Daoy (cell line): Measurements from ENCODE around the gene LSS. TPM values are rescaled to one million over a fixed set of nuclear protein-coding genes. Genes with fewer than 3 reads are reported as not detected.
"Not testable (repeated sequence)": the region's sequence is repeated elsewhere in the genome, so short reads cannot be mapped to it uniquely, and the experiment has no call there.

Experiments
- DNase-seq: peaks from one replicate; pipeline ENCODE4 v3.0.0-alpha.2; 2015; ENCODE audit warnings: low read depth
- total RNA-seq: library from RNA; depleted of rRNA; stranded (reverse); fragments of >200 nt; shearing (Covaris generic); gene quantifications from 2 replicates; pipeline ENCODE4 v1.2.3, GENCODE V29; 2014

The LSS gene
- total RNA-seq, 1 experiment from 2014 or later, result 25.3 TPM

DNA sequence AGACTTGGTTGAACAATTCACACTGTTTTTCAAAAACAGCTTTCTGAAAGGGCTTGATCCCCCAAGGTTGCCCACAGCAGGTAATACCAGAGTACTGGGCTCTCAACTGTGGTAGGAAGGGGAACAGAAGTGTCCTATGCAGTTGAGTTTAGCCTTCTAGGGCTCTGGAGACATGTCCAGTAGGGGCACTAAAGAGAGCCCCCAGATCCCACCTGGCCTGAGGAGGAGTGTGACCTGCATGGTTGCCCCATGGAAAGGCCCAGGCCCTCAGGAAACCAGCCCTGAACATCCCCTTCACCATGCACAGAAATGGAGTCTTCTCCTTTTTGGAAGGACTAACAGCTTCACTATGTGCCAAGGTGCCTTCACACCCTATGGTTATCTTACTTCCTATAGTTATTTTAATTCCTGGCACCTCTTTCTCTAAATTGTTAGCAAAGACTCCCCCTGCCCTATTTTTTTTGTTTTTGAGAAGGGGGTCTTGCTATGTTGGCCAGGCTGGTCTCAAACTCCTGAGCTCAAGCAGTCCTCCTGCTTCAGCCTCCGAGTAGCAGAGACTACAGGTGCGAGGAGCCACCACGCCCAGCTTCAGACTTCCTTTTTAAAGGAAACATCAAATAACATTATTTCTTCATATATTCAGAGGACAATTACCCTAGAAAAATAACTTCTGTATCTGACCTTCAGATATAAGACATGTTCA, 16.8 kb upstream of the LSS start:
- no peak for DNase-seq

DNA sequence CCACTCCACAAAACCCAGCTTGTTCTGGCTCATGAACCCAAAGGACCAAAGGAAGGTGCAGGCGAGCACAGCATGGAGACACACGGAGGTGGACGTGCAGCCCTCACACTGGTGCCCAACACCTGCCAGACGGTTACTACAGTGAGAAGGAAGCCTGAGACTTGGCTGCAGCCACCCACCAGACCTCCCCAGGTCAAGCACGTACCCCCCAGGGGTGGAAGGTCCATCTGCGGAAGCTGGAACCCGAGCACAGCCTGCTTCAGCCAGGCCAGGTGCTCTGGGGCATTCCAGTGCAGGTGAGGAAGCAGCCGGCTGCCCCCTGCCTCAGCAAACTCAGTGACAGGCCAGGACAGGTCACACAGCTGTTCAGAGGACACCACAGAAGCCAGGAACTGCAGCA, 16.0 kb upstream of the LSS start:
- DNase-seq, result no peak

DNA sequence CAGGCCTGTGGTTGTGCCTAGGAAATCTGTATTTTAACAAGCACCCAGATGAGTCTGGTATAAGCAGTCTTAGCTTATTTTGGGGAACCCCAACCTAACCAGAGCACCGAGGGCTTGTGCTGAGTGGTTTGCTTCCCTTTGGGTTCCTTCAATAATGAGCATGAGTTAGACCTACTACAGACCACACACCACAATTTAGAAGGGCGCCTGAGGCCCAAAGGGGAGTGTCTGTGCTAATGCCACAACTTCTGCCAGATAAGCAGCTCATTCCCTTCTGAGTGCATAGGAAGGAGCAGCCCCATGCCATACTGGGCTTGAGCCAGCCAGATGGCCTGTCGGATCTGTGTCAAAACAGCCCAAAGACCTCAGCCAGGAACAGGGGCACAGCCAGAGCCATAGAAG, 15.4 kb upstream of the LSS start:
- no peak for DNase-seq

DNA sequence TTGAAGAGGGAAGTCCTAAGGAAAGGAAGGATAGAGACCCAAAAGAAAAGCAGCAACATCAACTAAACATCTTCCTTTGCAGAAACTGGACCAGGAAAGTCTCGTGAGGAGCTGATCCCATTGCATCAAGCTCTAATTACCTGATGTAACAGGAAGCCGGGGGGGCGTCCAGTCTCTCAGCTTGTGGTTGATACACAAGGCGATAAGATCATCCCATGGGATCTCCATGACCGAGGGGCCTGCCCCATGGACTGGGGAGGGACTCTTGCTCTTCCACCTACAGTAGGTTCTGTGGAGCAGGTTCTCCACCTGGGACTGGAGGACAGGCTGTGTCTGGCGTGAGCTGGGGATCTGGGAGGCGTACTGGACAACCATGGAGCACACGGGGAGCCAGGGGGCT, 14.8 kb upstream of the LSS start:
- DNase-seq, result no peak

DNA sequence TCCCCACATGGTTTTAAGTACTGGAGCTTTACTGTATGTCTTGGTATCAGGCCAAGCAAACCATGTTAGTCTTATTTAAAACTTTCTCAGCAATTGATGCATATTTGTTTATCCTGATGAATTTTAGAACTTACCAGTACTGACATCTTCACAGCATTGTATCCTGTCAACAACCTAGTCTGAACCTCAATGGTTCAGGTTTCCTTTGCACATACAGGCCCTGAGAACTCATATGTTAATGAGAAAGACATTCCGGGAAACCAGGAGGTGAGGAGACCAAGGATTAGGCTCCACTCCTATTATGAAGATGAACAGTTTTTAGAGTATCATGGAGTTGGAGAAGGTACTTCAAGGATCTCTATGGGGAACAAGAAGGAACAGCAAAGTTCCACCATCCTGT, 13.0 kb upstream of the LSS start:
- not testable (repeated sequence) for DNase-seq

DNA sequence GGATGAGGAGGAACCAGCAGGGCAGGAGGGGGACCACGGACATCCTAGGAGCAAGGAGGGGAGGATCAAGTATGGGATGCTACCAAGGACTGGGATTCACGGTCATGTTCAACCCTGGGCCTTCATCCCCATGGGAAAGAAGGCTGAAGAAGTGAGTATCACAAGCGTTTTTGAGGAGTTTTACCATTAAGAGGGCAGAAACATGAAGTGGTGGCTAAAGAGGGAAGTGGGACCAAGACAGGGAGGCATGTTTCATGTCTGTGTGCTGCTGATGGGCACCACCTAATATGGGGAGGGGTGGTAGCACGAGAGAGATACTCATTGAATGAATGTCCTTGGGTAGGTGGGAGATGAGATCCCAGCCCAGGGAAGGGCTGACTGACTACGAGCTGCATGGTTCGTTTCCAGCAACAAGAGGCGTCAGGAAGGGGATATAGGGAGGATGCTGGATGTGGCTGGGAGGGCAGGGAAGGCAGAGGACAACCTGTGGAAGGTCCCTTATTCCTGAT, 11.3 kb upstream of the LSS start:
- no peak for DNase-seq

DNA sequence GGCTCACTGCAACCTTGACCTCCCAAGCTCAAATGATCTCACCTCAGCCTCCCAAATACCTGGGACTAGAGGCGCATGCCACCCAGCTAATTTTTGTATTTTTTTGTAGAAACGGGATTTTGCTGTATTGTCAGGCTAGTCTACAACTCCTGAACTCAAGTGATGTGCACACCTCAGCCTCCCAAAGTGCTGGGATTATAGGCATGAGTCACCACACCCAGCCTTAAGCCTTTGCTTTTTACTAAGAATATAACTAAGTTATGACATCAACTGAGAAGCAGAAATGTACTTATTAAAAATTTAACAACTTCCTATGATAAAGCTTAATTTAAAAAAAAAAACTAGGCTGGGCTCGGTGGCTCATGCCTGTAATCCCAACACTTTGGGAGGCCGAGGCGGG, 8.9 kb upstream of the LSS start:
- DNase-seq, result no peak

DNA sequence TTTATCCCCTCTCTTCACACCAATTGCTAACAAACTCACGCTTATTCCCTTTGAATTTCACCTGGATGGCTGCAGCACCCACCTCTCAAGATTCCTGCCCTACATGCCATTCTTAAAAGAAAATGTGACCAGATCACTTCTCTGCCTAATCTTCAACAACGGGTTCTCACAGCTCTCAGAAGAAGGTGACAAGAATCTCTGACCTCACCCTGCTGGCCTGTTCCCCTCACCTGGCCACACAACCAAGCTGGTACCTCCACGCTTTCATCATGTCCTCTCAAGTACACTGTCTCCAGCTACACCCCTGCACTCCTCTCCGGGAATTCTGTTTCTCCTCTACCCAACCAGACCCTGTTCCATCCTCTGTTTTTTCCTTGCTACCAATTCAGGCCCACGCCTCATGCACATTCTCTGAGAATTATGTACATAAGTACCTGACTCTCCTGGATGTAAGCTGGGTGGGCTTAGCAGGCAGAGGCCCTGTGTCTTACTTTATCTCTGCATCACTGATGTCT, 5.9 kb upstream of the LSS start:
- no peak for DNase-seq

DNA sequence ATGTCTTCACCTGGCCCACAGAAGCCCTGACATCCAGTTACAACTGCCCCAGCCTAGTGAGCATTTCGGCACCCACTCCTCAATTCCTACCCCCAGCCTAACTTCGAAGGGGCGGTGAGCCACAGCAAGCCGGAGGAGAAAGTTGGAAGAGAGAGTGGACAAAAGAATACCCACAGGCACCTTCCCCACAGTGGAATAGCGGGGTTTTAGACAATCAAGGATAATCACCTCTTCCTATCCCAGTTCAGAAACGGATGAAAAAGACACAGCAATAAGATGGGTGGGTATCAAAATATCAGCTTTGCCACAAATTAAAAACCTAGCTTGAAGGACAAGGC, 1.3 kb upstream of the LSS start:
- DNase-seq, result no peak

DNA sequence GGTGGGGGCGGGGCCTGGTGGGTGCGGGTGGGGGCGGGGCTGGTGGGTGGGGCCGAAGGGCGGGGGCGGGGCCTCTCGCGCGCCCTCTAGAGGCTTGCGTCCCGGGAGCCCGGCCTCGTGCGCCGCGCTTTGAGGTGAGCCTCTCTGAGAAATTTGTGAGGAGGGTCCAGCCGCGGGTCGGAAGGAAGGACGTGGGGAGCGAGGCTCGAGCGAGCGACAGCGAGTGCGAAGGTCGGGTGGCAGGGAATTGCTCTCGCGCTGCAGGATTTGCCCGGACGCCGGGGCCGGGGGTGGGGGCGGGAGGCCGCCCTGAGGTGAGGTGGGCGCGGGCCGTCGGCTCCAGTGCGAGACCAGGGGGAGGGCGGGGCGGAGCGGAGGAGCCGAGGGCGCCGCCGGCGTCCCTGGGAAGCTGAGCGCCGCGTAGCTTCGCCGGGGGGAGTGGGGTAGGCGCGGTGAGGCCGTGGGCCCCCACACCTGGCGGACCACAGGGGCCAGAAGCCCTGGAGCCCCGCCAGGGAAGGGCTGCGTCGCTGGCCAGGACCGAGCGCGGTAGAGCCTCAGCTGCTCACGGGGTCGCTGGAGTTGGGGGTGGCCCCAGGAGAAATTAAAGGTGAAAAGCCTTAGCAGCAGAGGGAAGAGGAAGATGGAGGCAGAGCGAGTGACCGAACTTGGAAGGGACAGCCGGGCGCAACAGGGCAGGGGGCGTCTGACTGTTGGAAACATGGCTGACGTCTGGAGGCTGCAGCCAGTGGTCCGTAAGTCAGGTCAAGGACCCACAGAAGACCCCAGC, 754 bp upstream of the LSS start:
- DNase-seq, result no peak

DNA sequence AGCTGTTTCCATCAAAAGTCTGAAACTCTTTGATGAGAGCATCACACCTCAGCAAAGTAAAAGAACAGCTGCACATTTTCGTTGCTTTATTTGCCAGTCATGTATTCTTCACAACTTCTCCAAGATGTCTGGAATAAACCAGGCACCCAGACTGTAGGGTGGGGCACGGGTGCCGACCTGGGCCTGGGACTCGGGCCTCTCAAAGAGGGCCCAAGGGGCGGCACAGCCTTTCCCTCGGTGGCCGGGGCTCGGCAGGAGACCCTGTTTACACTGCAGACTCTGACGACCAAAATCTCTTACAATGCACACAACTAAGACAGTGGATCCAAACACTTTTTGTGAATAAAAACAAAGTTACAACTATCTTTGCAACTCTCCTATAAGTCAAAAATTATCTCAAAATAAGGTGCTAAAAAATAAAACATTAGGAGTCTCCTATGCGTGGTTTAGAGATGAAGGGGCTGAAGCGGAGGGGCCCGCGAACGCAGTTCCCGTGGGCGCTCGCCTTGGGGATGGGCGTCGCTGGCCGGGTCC, 696 bp downstream of the LSS start:
- no peak for DNase-seq

DNA sequence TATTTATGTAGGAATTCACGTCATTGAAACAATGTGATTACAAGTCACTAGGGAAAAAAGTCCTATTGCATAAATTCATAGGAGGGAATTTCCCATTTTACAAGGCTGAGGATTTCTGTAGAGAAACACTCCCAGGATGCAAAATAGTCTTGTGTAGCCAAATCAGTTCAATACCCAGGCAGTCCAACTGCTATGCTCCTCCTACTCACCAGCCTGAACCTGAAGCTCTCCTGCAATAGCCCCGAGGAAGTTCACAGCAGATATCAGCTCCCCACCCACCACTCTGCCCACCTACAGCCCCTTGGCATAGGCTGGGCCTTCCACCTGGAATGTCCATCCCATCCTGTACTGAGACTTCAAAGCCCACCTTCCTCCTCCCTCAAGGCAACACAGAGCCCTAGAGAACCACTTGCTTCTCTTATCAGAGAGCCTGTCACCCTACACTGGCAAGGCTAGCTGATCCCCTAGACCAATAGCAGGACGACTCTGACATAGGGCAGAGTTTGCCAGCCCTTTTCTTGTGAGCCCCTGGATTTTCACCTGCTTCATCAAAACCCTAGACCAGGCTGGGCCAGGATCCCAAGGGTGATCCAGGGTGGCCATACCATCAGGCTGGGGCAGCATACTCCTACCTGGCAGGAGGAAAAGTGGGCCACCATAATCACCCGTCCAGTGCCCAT, 1.5 kb downstream of the LSS start:
- no peak for DNase-seq

DNA sequence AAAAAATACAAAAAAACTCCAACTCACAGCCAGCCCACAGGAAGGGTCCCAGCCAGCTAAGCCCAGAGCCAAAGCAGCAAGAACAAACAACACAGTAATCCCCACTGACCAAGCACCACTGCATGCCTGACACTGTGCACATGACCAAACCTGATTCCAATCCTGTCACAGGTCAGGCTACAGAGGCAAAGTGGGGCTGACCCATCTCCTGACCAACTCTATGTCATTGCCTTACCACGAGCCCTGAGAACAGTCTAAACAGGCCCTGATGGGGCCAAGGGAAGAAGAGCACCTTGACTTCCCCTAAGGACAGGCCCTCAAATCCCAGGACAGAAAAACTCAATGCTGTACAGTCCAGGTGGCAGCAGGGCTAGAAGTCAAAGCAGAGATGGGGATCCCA, 2.4 kb downstream of the LSS start:
- no peak for DNase-seq

DNA sequence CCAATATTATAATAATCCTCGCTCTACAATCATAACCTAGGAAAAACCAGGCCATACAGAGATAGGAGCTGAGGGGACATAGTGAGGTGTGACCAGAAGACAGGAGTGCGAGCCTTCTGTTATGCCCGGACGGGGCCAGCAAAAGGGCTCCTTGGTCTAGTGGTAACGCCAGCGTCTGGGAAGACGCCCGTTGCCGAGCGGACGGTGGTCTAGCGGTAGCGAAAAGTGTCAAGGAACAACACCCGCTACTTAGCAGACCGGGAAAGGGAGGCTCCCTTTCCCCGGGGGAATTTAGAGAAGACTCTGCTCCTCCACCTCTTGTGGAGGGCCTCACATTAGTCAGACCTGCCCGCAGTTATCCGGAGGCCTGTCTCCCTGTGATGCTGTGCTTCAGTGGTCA, 4.9 kb downstream of the LSS start:
- DNase-seq, result not testable (repeated sequence)

DNA sequence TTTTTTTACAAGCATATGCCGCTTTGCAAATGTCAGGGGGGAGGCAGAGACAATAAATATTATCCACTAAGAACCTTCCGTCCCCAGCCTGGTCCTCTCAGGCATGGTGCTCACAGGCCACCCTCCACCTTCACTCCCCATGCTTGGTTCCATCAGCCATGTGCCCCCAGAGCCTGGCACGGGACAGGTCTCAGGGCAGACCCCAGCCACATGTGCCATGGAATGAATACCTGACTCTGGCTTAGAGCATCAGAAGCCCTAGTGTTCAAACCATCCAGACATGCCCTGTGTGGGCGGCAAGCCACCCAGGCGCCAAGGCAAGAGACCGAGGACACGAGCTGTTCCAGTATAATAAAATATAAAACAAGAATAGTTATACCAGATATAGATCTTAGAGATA, 5.4 kb downstream of the LSS start:
- DNase-seq, result no peak

DNA sequence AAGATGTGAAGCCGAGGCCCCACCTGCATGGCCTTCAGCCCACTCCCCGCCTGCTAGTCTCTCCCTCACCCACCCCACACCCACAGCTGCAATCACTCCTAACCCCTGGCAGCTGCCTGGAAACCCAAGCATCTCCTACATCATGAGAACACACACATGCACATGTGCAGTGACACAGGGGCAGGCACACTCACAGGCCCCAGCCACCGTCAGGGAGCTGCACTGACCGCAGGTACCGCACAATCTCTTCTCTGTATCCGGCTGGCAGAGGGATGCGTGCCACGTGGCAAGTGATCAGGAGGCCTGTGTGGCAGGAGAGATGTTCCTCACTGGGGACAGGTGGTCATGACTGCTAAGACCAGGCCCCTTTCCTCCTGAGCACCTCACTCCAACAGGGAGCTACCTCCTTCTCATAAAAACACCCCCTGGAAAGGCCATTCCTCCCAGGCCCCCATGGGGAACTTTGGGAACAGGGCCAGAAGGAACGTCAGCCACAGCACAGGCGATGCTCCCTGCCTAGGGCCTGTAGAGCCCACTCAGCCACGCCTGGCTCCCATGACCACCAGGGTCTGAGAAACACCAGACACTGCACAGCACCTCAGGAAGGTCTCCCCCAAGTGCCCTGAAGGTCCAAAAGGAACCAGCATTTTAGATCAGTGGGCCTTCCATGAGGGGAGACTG, 6.0 kb downstream of the LSS start:
- DNase-seq, result no peak

DNA sequence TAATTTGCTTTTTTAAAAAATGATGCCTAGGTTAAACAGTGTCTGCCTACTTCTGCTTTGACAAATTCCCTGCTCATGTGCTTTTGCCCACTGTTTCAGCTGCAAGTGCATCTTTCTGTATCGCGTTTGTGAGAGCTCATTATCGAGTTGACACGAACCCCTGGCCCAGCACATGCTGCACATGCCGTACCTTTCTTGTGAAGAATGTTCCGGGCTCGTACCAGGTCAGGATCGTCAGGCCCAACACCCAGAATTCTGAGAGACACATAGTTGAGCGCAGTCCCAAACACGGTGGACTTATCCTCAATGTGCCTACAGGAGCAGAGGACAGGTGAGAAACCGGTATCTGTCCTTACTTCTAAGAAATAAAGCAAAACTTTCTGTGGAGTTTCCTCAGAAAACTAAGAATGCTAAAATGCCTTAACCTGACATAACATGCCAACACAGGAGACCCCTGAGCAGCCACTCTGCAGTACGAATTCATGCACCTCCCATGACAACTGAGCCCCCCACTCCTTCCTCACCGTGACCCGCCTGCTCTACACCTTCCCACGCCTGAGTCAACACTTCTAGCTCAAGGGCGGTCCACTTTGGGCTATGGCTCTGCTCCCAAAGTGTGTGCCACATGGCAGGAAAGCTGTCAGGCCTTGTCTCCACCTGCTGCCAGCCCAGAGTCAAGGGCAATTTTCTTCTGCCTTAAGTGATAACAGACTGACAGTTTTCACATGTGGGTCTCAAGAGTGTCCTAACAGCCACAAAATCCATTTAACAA, 6.7 kb downstream of the LSS start:
- no peak for DNase-seq

DNA sequence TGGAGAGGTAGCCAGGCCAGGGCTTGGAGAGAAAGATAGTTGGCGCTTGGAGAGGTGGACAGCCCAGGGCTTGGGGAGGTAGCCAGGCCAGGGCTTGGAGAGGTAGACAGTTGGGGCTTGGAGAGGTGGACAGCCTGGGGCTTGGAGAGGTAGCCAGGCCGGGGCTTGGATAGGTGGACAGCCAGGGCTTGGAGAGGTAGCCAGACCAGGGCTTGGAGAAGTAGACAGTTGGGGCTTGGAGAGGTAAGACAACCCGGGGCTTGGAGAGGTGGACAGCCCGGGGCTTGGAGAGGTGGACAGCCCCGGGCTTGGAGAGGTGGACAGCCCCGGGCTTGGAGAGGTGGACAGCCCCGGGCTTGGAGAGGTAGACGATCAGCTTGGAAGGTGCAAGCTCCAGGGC, 7.7 kb downstream of the LSS start:
- no peak for DNase-seq

DNA sequence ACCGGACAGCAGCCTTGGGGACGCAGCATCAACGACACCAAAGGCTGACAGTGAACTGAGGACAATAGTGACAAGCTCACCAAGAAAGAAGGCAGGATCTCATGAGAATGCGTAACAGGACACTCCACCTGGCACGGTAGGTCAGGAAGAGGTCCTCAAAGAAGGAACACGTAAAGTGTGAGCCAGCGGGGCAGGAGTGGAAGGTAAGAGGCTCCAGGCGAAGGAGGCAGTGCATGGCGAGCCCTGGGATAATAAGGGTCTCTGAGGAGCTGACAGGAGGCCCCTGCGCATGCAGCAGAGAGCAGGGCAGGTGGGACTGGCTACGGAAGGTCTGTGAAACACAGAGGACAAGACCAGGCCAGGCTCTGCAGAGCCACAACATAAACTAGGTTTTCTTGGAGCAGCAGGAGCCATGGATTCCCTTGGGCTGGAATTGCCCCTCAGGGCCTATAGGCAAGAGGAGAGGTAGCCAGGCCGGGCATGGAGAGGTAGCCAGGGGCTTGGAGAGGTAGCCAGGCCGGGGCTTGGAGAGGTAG, 8.2 kb downstream of the LSS start:
- DNase-seq, result no peak

DNA sequence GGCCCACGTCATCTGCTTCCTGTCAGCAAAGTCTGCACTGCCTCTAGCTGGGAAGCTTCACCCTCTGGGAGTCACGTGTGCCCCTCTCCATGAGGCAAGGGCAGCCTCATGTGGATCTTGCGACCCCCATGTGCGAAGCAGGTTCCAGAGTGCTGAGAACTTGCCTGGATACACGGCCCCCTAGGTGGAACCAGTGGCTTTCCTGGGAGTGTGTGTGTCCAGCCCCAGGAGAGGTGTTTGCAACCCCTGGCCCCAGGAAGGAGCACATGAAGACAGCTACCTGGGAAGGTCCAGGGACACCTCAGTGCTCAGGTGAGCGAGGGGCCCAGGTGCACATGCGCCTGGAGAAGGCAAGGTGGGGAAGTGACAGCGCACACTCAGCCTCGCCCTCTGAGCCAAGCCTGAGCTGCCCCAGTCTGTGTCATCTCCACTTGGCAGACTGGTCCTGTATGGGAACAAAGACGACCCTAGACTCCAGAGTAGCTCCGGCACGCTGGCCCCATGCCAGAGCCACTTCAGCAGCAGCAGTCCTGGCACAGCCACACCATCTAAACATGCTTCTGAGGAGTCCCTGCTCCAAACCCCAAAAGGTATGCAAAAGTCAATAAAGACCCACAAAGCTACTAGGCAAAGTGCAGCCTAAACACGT, 8.9 kb downstream of the LSS start:
- no peak for DNase-seq
